Vagina (tissue), 2 donors: ENCODE measurements around the gene IFNA21. TPM values are rescaled to one million over a fixed set of nuclear protein-coding genes. Genes with fewer than 3 reads are reported as not detected.

Experiments
- DNase-seq, 2 donors: peaks; one replicate each; pipeline ENCODE4 v3.0.0-alpha.2; 2017; ENCODE audit errors: extremely low spot score in 2 of 2
- H3K27ac ChIP-seq: fragments of 200-600 bp; sonication (generic); one replicate; pipeline ENCODE4 v1.5.1; 2019
- H3K27me3 ChIP-seq: fragments of 200-600 bp; sonication (generic); one replicate; pipeline ENCODE4 v1.5.1; 2019
- H3K36me3 ChIP-seq, 2 donors: fragments of 200-600 bp; sonication (generic); one replicate each; pipeline ENCODE4 v1.5.1; 2017 to 2019
- H3K4me1 ChIP-seq: fragments of 200-600 bp; sonication (generic); one replicate; pipeline ENCODE4 v1.5.1; 2019
- H3K4me3 ChIP-seq, 2 donors: fragments of 200-600 bp; sonication (generic); 1 replicate in 1 of 2; 2 replicates in 1 of 2; pipeline ENCODE4 v1.5.1; 2016 to 2019
- H3K9me3 ChIP-seq: fragments of 200-600 bp; sonication (generic); one replicate; pipeline ENCODE4 v1.5.1; 2019
- CTCF ChIP-seq, 3 experiments: fragments of 450-650 bp in 2 of 3; fragments of 200-600 bp in 1 of 3; sonication (generic) in 1 of 3; IDR thresholded peaks; one replicate each; pipeline ENCODE4 v1.5.1; 2017 to 2019; ENCODE audit warnings: antibody characterized with exemption in 3 of 3, mild to moderate bottlenecking in 2 of 3, moderate library complexity in 2 of 3
- POLR2A ChIP-seq, 2 donors: fragments of 450-650 bp; IDR thresholded peaks; one replicate each; pipeline ENCODE4 v1.6.1; 2017; ENCODE audit warnings: antibody characterized with exemption in 2 of 2, mild to moderate bottlenecking in 2 of 2, moderate library complexity in 2 of 2
- POLR2AphosphoS5 ChIP-seq, 2 donors: sonication (generic); formaldehyde crosslinking; IDR thresholded peaks; one replicate each; pipeline ENCODE4 v1.9.0; 2017; ENCODE audit warnings: antibody characterized with exemption in 2 of 2, mild to moderate bottlenecking in 2 of 2, low read depth in 1 of 2; ENCODE audit not compliant: insufficient read depth in 1 of 2
- intact Hi-C: fragments of 100-400 bp; cut with DNase I; formaldehyde crosslinking; loops from one replicate; pipeline ENCODE4 v1.15.1; 2023
- total RNA-seq: library from RNA; depleted of rRNA; stranded (reverse); fragments of >200 nt; gene quantifications from one replicate; pipeline ENCODE4 v1.2.3, GENCODE V29; 2016

Gene IFNA21
- total RNA-seq, 1 donor from 2014 or later = not detected

GRCh38 chr9:21160178-21160577 is 6.3 kb downstream of the IFNA21 start:
- Histone ChIP-seq H3K9me3 (no peaks in the 10 kb centered on the region), H3K36me3 (no peaks in the 10 kb centered on the region), H3K4me3 (no peak overlapping the region), H3K27me3 (no peaks in the 10 kb centered on the region), H3K4me1 (no peaks in the 10 kb centered on the region), H3K27ac (no peak overlapping the region)
- no peak for DNase-seq
- TF ChIP-seq POLR2AphosphoS5 (IDR thresholded peaks at IDR 0.05; ENCODE audit: insufficient read depth in 1 of 2, low read depth in 1 of 2) (no peak), POLR2A (IDR thresholded peaks at IDR 0.05) (no peak), CTCF (IDR thresholded peaks at IDR 0.05) (no peak)
- intact Hi-C loops = no loop called here

GRCh38 chr9:21155501-21155900 is 11.0 kb downstream of the IFNA21 start:
- H3K9me3 ChIP-seq = no peaks in the 10 kb centered on the region
- H3K27me3 ChIP-seq = no peaks in the 10 kb centered on the region
- H3K36me3 ChIP-seq = no peaks in the 10 kb centered on the region
- no peak overlapping the region for H3K27ac ChIP-seq
- intact Hi-C loops = no loop called here
- H3K4me1 ChIP-seq = no peaks in the 10 kb centered on the region
- DNase-seq = no peak
- no peak for TF ChIP-seq CTCF (IDR thresholded peaks at IDR 0.05)
- no peak for TF ChIP-seq POLR2A (IDR thresholded peaks at IDR 0.05)
- TF ChIP-seq POLR2AphosphoS5 (IDR thresholded peaks at IDR 0.05; ENCODE audit: insufficient read depth in 1 of 2, low read depth in 1 of 2) = no peak
- no peak overlapping the region for H3K4me3 ChIP-seq

- H3K27me3 ChIP-seq = no peaks in the 10 kb centered on the region
- no peaks in the 10 kb centered on the region for H3K9me3 ChIP-seq
- intact Hi-C loops = no loop called here
- no peak for TF ChIP-seq CTCF (IDR thresholded peaks at IDR 0.05)
- H3K36me3 ChIP-seq = no peaks in the 10 kb centered on the region
- no peaks in the 10 kb centered on the region for H3K4me1 ChIP-seq
- no peak overlapping the region for H3K4me3 ChIP-seq
- H3K27ac ChIP-seq = no peak overlapping the region
- no peak for DNase-seq
Measured at GRCh38 chr9:21154018-21154608, 12.3 kb downstream of the IFNA21 start.

- Histone ChIP-seq H3K36me3 (no peaks in the 10 kb centered on the region), H3K9me3 (no peaks in the 10 kb centered on the region), H3K27ac (no peak overlapping the region), H3K4me3 (no peak overlapping the region), H3K27me3 (no peaks in the 10 kb centered on the region), H3K4me1 (no peaks in the 10 kb centered on the region)
- no peak for TF ChIP-seq POLR2AphosphoS5 (IDR thresholded peaks at IDR 0.05; ENCODE audit: insufficient read depth in 1 of 2, low read depth in 1 of 2)
- no peak for TF ChIP-seq CTCF (IDR thresholded peaks at IDR 0.05)
- TF ChIP-seq POLR2A (IDR thresholded peaks at IDR 0.05) = no peak
- DNase-seq = no peak
- intact Hi-C loops = no loop called here
Measured at GRCh38 chr9:21153336-21154017, 13.0 kb downstream of the IFNA21 start.

GRCh38 chr9:21144603-21145002 is 21.9 kb downstream of the IFNA21 start:
- no peaks in the 10 kb centered on the region for H3K9me3 ChIP-seq
- no peaks in the 10 kb centered on the region for H3K27me3 ChIP-seq
- no peak for DNase-seq
- H3K4me1 ChIP-seq = no peaks in the 10 kb centered on the region
- H3K36me3 ChIP-seq = no peaks in the 10 kb centered on the region
- TF ChIP-seq POLR2AphosphoS5 (IDR thresholded peaks at IDR 0.05; ENCODE audit: insufficient read depth in 1 of 2, low read depth in 1 of 2) = no peak
- TF ChIP-seq CTCF (IDR thresholded peaks at IDR 0.05) = no peak
- TF ChIP-seq POLR2A (IDR thresholded peaks at IDR 0.05) = no peak
- intact Hi-C loops = no loop called here
- H3K27ac ChIP-seq = no peak overlapping the region
- H3K4me3 ChIP-seq = no peak overlapping the region
